Measurements from ENCODE around the gene CPNE6. TPM values are rescaled to one million over a fixed set of nuclear protein-coding genes. Genes with fewer than 3 reads are reported as not detected.

The CPNE6 gene
- total RNA-seq, 1 donor from 2014 or later, result not detected

DNA sequence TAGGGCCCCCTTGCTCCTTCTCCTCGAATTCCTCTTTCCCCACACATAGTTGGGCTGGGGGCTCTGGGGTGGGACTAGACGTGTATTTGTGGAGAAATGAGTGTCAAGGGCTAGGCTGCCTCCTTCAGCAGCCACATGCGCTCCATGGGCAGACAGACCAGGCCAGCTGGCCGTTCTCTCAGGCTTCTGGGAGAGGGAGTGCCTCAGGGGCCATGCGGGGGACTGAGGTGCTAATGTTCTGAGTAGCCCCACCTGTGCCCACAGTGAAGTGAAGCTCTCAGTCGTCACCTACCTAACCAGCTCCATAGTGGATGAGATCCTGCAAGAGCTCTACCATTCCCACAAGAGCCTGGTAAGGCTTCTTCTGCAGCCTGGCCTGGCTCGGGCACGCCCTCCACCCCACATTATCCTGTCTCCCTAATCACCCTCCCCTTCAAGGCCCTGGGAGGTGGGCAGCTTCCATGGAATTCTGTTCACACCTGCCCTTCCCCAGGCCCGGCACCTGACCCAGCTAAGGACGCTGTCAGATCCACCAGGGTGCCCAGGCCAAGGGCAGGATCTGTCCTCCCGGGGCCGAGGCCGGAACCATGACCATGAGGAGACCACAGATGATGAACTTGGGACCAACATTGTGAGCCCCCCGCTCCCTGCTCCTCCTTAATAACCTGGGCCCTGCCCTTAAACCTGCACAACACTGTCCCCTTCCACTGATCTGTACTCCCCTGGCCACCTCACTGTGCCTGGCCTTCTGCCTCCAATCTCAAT is 9.0 kb upstream of the CPNE6 start:
- H3K9me3 Mint-ChIP-seq (ENCODE audit: unreplicated experiment), result no peaks in the 10 kb centered on the region
- H3K4me3 Mint-ChIP-seq (ENCODE audit: unreplicated experiment), result no peak overlapping the region
- H3K27me3 Mint-ChIP-seq (ENCODE audit: unreplicated experiment), result peaks cover 8% of the 10 kb centered on the region
- H3K4me1 Mint-ChIP-seq (ENCODE audit: unreplicated experiment), result no peaks in the 10 kb centered on the region
- H3K27ac Mint-ChIP-seq (ENCODE audit: unreplicated experiment), result no peak overlapping the region
- TF ChIP-seq, protein P1, sequence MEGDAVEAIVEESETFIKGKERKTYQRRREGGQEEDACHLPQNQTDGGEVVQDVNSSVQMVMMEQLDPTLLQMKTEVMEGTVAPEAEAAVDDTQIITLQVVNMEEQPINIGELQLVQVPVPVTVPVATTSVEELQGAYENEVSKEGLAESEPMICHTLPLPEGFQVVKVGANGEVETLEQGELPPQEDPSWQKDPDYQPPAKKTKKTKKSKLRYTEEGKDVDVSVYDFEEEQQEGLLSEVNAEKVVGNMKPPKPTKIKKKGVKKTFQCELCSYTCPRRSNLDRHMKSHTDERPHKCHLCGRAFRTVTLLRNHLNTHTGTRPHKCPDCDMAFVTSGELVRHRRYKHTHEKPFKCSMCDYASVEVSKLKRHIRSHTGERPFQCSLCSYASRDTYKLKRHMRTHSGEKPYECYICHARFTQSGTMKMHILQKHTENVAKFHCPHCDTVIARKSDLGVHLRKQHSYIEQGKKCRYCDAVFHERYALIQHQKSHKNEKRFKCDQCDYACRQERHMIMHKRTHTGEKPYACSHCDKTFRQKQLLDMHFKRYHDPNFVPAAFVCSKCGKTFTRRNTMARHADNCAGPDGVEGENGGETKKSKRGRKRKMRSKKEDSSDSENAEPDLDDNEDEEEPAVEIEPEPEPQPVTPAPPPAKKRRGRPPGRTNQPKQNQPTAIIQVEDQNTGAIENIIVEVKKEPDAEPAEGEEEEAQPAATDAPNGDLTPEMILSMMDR (IDR thresholded peaks at IDR 0.05), result no peak
- no peaks in the 10 kb centered on the region for H3K36me3 Mint-ChIP-seq (ENCODE audit: unreplicated experiment)
- no peak for DNase-seq (ENCODE audit: extremely low spot score, unreplicated experiment)

- Mint-ChIP-seq H3K4me1 (ENCODE audit: unreplicated experiment) (no peaks in the 10 kb centered on the region), H3K27ac (ENCODE audit: unreplicated experiment) (no peak overlapping the region), H3K9me3 (ENCODE audit: unreplicated experiment) (no peaks in the 10 kb centered on the region), H3K36me3 (ENCODE audit: unreplicated experiment) (no peaks in the 10 kb centered on the region), H3K4me3 (ENCODE audit: unreplicated experiment) (no peak overlapping the region), H3K27me3 (ENCODE audit: unreplicated experiment) (peaks cover 8% of the 10 kb centered on the region)
- DNase-seq (ENCODE audit: extremely low spot score, unreplicated experiment), result no peak
- TF ChIP-seq, protein P1 (IDR thresholded peaks at IDR 0.05), result no peak
Observed at GRCh38 chr14:24063263-24063836, 8.0 kb upstream of the CPNE6 start.

- H3K36me3 Mint-ChIP-seq (ENCODE audit: unreplicated experiment), result no peaks in the 10 kb centered on the region
- H3K27ac Mint-ChIP-seq (ENCODE audit: unreplicated experiment), result no peak overlapping the region
- no peak for DNase-seq (ENCODE audit: extremely low spot score, unreplicated experiment)
Observed at GRCh38 chr14:24064091-24064795, 7.1 kb upstream of the CPNE6 start.

GRCh38 chr14:24064856-24065255 is 6.5 kb upstream of the CPNE6 start:
- Mint-ChIP-seq H3K36me3 (ENCODE audit: unreplicated experiment) (no peaks in the 10 kb centered on the region), H3K27ac (ENCODE audit: unreplicated experiment) (no peak overlapping the region), H3K9me3 (ENCODE audit: unreplicated experiment) (no peaks in the 10 kb centered on the region), H3K4me3 (ENCODE audit: unreplicated experiment) (no peak overlapping the region), H3K27me3 (ENCODE audit: unreplicated experiment) (peaks cover 13% of the 10 kb centered on the region), H3K4me1 (ENCODE audit: unreplicated experiment) (no peaks in the 10 kb centered on the region)
- DNase-seq (ENCODE audit: extremely low spot score, unreplicated experiment), result no peak
- TF ChIP-seq, protein P1 (IDR thresholded peaks at IDR 0.05), result no peak

More at GRCh38 chr14:24064091-24064795, 7.1 kb upstream of the CPNE6 start:
- H3K4me1 Mint-ChIP-seq (ENCODE audit: unreplicated experiment), result no peaks in the 10 kb centered on the region
- TF ChIP-seq, protein P1 (IDR thresholded peaks at IDR 0.05), result no peak
- peaks cover 8% of the 10 kb centered on the region for H3K27me3 Mint-ChIP-seq (ENCODE audit: unreplicated experiment)
- no peaks in the 10 kb centered on the region for H3K9me3 Mint-ChIP-seq (ENCODE audit: unreplicated experiment)
- H3K4me3 Mint-ChIP-seq (ENCODE audit: unreplicated experiment), result no peak overlapping the region

GRCh38 chr14:24065408-24065807 is 6.0 kb upstream of the CPNE6 start:
- no peak for DNase-seq (ENCODE audit: extremely low spot score, unreplicated experiment)
- H3K36me3 Mint-ChIP-seq (ENCODE audit: unreplicated experiment), result no peaks in the 10 kb centered on the region

More at GRCh38 chr14:24065408-24065807, 6.0 kb upstream of the CPNE6 start:
- no peak overlapping the region for H3K27ac Mint-ChIP-seq (ENCODE audit: unreplicated experiment)
- no peaks in the 10 kb centered on the region for H3K9me3 Mint-ChIP-seq (ENCODE audit: unreplicated experiment)
- H3K4me3 Mint-ChIP-seq (ENCODE audit: unreplicated experiment), result no peak overlapping the region
- H3K27me3 Mint-ChIP-seq (ENCODE audit: unreplicated experiment), result peaks cover 16% of the 10 kb centered on the region
- TF ChIP-seq, protein P1 (IDR thresholded peaks at IDR 0.05), result no peak
- H3K4me1 Mint-ChIP-seq (ENCODE audit: unreplicated experiment), result no peaks in the 10 kb centered on the region

All from osteocyte (in vitro differentiated cells).